GM12878 (cell line): ENCODE data around the gene CTSC. TPM values are rescaled to one million over a fixed set of nuclear protein-coding genes. Genes with fewer than 3 reads are reported as not detected.

Experiments used
- ATAC-seq: fragments of 200-7000 bp; cut with Tn5 transposase; 3 replicates; pipeline ENCODE4 v1.9.1; 2020; ENCODE audit warnings: mild to moderate bottlenecking, moderate library complexity
- BruUV-seq: library from RNA; stranded (reverse); fragments of 400-500 nt; replicated peaks from 2 replicates; lab custom pipeline; 2021; lab: Mats Ljungman, UMichigan
- CTCF ChIA-PET: fragments of 300-600 bp; sonication (Branson Sonifier 250); formaldehyde crosslinking; extraction: SDS; loops from one replicate; lab custom pipeline; 2021; ENCODE audit warnings: inconsistent platforms; lab: Yijun Ruan, JAX
- POLR2A ChIA-PET: fragments of 350-600 bp; formaldehyde crosslinking; extraction: SDS; loops from one replicate; lab custom pipeline; 2021; ENCODE audit warnings: inconsistent platforms; lab: Charles Lee
- RAD21 ChIA-PET: fragments of 300-600 bp; sonication (Branson Sonifier 250); formaldehyde crosslinking; loops from one replicate; lab custom pipeline; 2023; ENCODE audit warnings: antibody characterized with exemption; ENCODE audit not compliant: unreplicated experiment; lab: Charles Lee
- SMC1A ChIA-PET: fragments of 300-600 bp; sonication (Branson Sonifier 250); formaldehyde crosslinking; loops from one replicate; lab custom pipeline; 2023; ENCODE audit not compliant: unreplicated experiment, uncharacterized antibody; lab: Charles Lee
- DNase-seq: peaks from one replicate; pipeline ENCODE4 v3.0.0-alpha.2; 2011; ENCODE audit warnings: low read depth, low spot score
- FAIRE-seq: peaks from 3 replicates; lab custom pipeline; 2011; peaks lifted over from hg19 to GRCh38; lab: Jason Lieb, UNC
- H2AFZ ChIP-seq: 2 replicates; pipeline ENCODE4 v1.6.0; 2011; ENCODE audit warnings: low read depth, low read length, control low read depth; ENCODE audit not compliant: control insufficient read depth
- H3K27ac ChIP-seq: 2 replicates; pipeline ENCODE4 v1.5.1; 2011; ENCODE audit warnings: control low read depth; ENCODE audit not compliant: control insufficient read depth, insufficient read depth
- H3K27me3 ChIP-seq, 2 experiments: replicated peaks in 1 of 2; 2 replicates each; pipeline versions ENCODE4 v1.6.0 to v1.6.1; 2011; ENCODE audit warnings: low read length in 1 of 2; ENCODE audit not compliant: control insufficient read depth in 2 of 2, insufficient read depth in 2 of 2
- H3K36me3 ChIP-seq, 2 experiments: 2 replicates each; pipeline ENCODE4 v1.5.1; 2011; ENCODE audit warnings: low read length in 1 of 2; ENCODE audit not compliant: control insufficient read depth in 2 of 2, insufficient read depth in 2 of 2
- H3K4me1 ChIP-seq: 2 replicates; pipeline ENCODE4 v1.6.1; 2011; ENCODE audit warnings: mild to moderate bottlenecking, low read length, moderate library complexity, mixed read lengths; ENCODE audit not compliant: control insufficient read depth, insufficient read depth
- H3K4me2 ChIP-seq: 2 replicates; pipeline ENCODE4 v1.6.0; 2011; ENCODE audit warnings: control low read depth; ENCODE audit not compliant: control insufficient read depth, insufficient read depth
- H3K4me3 ChIP-seq: fragments of 200-600 bp; sonication (generic); 2 replicates; pipeline ENCODE4 v1.5.1; 2016
- H3K79me2 ChIP-seq: 2 replicates; pipeline ENCODE4 v1.6.0; 2011; ENCODE audit warnings: low read length; ENCODE audit not compliant: control insufficient read depth, insufficient read depth
- H3K9ac ChIP-seq: 2 replicates; pipeline ENCODE4 v1.8.0; 2011; ENCODE audit warnings: low read length, control low read depth, mixed read lengths; ENCODE audit not compliant: control insufficient read depth, insufficient read depth
- H3K9me3 ChIP-seq: replicated peaks from 3 replicates; pipeline ENCODE4 v1.5.1; 2011; ENCODE audit warnings: mild to moderate bottlenecking, low read length; ENCODE audit not compliant: control insufficient read depth, insufficient read depth
- H4K20me1 ChIP-seq: 2 replicates; pipeline ENCODE4 v1.6.0; 2011; ENCODE audit not compliant: control insufficient read depth, insufficient read depth
- EED ChIP-seq: sonication (generic); IDR thresholded peaks from 2 replicates; pipeline ENCODE4 v1.6.1; 2016; ENCODE audit warnings: antibody characterized with exemption, low read depth
- ESRRA ChIP-seq: IDR thresholded peaks from 2 replicates; pipeline ENCODE4 v1.6.1; 2012; ENCODE audit warnings: mild to moderate bottlenecking, low read length, improper control_type of control experiment
- HCFC1 ChIP-seq: fragments of 150-350 bp; IDR thresholded peaks from 2 replicates; pipeline ENCODE4 v1.6.1; 2014; ENCODE audit warnings: low read length
- MEF2B ChIP-seq: fragments of 450-650 bp; IDR thresholded peaks from 2 replicates; pipeline ENCODE4 v1.6.1; 2018; ENCODE audit warnings: mild to moderate bottlenecking, moderate library complexity; ENCODE audit not compliant: partially characterized antibody, poor library complexity, severe bottlenecking
- SREBF2 ChIP-seq: IDR thresholded peaks from 2 replicates; pipeline ENCODE4 v1.6.1; 2012; ENCODE audit warnings: mild to moderate bottlenecking, low read length
- SRF ChIP-seq, 2 experiments: IDR thresholded peaks; 2 replicates each; pipeline ENCODE4 v1.6.1; 2011; ENCODE audit warnings: low read depth in 2 of 2, low read length in 2 of 2, mild to moderate bottlenecking in 1 of 2, moderate library complexity in 1 of 2
- ZNF274 ChIP-seq: IDR thresholded peaks from one replicate; pipeline ENCODE4 v1.8.0; 2011; ENCODE audit not compliant: insufficient read length, insufficient read depth
- ZZZ3 ChIP-seq: IDR thresholded peaks from 2 replicates; pipeline ENCODE4 v1.6.1; 2011; ENCODE audit warnings: low read depth; ENCODE audit not compliant: control insufficient read depth, insufficient read length
- WGBS: methylation state at CpG from one replicate; pipeline ENCODE4 v1.1.6; 2016; ENCODE audit warnings: low lambda C conversion rate; ENCODE audit not compliant: insufficient replicate concordance, insufficient coverage; ENCODE audit errors: missing lambda C conversion rate; 5-methylcytosine and 5-hydroxymethylcytosine counted together
- in situ Hi-C: fragments of 300-500 bp; cut with MboI; formaldehyde crosslinking; loops from 9 replicates; pipeline ENCODE4 v1.14.3; 2018; ENCODE audit warnings: mixed read lengths
- intact Hi-C: fragments of 100-400 bp; cut with micrococcal nuclease; formaldehyde crosslinking; loops from one replicate; pipeline ENCODE4 v1.14.2; 2022; ENCODE audit not compliant: unreplicated experiment
- polyA plus RNA-seq, 11 experiments: library from polyadenylated mRNA; depleted of rRNA in 4 of 11; unstranded in 6 of 11; stranded (reverse) in 5 of 11; fragments of >200 nt; fragmentation: Nextera tagmentation in 4 of 11; fragmentation: Illumina TruSeq in 1 of 11; extraction: Ambion mirVana in 4 of 11; extraction: Trizol in 1 of 11; gene quantifications; 1 replicate in 1 of 11; 2 replicates in 10 of 11; pipeline versions ENCODE4 v1.2.1 to v1.2.3, GENCODE V29; 2011 to 2016; ENCODE audit warnings: inconsistent platforms in 2 of 11, missing spikeins in 2 of 11, low read depth in 1 of 11
- total RNA-seq, 4 experiments: library from RNA; depleted of rRNA in 3 of 4; stranded (reverse); fragments of >200 nt in 3 of 4; fragmentation: Illumina TruSeq in 1 of 4; extraction: Trizol in 1 of 4; gene quantifications; 2 replicates each; pipeline versions ENCODE4 v1.2.1 to v1.2.3, GENCODE V29; 2013 to 2021
- TF ChIP-seq, protein P1 (sequence below): fragments of 450-650 bp; IDR thresholded peaks from 2 replicates; pipeline ENCODE4 v1.6.1; 2016; ENCODE audit warnings: mild to moderate bottlenecking
- TF ChIP-seq, protein P2 (sequence below): fragments of 450-650 bp; IDR thresholded peaks from 2 replicates; pipeline ENCODE4 v1.6.1; 2016; ENCODE audit warnings: mild to moderate bottlenecking, moderate library complexity, borderline replicate concordance
- TF ChIP-seq, protein P3 (sequence below): IDR thresholded peaks from 2 replicates; pipeline ENCODE4 v1.6.1; 2012; ENCODE audit warnings: low read depth, low read length, improper control_type of control experiment

Gene CTSC
- total and polyA plus RNA-seq, 10 of the 15 experiments (the other 5 are each of a cell fraction or from before 2014, with no cell fraction given) = 289 to 1,123 (median 430) TPM

GRCh38 chr11:88357323-88358039 lies 19.9 kb upstream of the CTSC start (continued):
- peak; percentile 40 for TF ChIP-seq MEF2B
- TF ChIP-seq SRF (IDR thresholded peaks at IDR 0.05; ENCODE audit: low read depth in 2 of 2, low read length in 2 of 2) = no peak
- no peak for TF ChIP-seq ZNF274
- no peak for TF ChIP-seq ESRRA
- no peak for TF ChIP-seq SREBF2
- peak; percentile 49; the same call in 1 of the 2 replicates for TF ChIP-seq EED
- TF ChIP-seq ZZZ3 = no peak
- TF ChIP-seq, protein P1, sequence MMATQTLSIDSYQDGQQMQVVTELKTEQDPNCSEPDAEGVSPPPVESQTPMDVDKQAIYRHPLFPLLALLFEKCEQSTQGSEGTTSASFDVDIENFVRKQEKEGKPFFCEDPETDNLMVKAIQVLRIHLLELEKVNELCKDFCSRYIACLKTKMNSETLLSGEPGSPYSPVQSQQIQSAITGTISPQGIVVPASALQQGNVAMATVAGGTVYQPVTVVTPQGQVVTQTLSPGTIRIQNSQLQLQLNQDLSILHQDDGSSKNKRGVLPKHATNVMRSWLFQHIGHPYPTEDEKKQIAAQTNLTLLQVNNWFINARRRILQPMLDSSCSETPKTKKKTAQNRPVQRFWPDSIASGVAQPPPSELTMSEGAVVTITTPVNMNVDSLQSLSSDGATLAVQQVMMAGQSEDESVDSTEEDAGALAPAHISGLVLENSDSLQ = no peak

- Histone ChIP-seq H3K4me1 (peaks cover 53% of the 10 kb centered on the region), H4K20me1 (no peaks in the 10 kb centered on the region), H3K36me3 (no peaks in the 10 kb centered on the region), H3K9me3 (no peaks in the 10 kb centered on the region), H2AFZ (no peak overlapping the region), H3K4me3 (no peak overlapping the region), H3K9ac (peak overlapping the region; percentile 64), H3K27me3 (no peaks in the 10 kb centered on the region), H3K27ac (peak overlapping the region; percentile 83), H3K4me2 (peak overlapping the region; percentile 62), H3K79me2 (peaks cover 19% of the 10 kb centered on the region)
- no peak for TF ChIP-seq HCFC1
- TF ChIP-seq, protein P2, sequence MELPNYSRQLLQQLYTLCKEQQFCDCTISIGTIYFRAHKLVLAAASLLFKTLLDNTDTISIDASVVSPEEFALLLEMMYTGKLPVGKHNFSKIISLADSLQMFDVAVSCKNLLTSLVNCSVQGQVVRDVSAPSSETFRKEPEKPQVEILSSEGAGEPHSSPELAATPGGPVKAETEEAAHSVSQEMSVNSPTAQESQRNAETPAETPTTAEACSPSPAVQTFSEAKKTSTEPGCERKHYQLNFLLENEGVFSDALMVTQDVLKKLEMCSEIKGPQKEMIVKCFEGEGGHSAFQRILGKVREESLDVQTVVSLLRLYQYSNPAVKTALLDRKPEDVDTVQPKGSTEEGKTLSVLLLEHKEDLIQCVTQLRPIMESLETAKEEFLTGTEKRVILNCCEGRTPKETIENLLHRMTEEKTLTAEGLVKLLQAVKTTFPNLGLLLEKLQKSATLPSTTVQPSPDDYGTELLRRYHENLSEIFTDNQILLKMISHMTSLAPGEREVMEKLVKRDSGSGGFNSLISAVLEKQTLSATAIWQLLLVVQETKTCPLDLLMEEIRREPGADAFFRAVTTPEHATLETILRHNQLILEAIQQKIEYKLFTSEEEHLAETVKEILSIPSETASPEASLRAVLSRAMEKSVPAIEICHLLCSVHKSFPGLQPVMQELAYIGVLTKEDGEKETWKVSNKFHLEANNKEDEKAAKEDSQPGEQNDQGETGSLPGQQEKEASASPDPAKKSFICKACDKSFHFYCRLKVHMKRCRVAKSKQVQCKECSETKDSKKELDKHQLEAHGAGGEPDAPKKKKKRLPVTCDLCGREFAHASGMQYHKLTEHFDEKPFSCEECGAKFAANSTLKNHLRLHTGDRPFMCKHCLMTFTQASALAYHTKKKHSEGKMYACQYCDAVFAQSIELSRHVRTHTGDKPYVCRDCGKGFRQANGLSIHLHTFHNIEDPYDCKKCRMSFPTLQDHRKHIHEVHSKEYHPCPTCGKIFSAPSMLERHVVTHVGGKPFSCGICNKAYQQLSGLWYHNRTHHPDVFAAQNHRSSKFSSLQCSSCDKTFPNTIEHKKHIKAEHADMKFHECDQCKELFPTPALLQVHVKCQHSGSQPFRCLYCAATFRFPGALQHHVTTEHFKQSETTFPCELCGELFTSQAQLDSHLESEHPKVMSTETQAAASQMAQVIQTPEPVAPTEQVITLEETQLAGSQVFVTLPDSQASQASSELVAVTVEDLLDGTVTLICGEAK = 0 out of 2 replicates have a peak, but pooled peaks have one; percentile 2
- TF ChIP-seq, protein P3, sequence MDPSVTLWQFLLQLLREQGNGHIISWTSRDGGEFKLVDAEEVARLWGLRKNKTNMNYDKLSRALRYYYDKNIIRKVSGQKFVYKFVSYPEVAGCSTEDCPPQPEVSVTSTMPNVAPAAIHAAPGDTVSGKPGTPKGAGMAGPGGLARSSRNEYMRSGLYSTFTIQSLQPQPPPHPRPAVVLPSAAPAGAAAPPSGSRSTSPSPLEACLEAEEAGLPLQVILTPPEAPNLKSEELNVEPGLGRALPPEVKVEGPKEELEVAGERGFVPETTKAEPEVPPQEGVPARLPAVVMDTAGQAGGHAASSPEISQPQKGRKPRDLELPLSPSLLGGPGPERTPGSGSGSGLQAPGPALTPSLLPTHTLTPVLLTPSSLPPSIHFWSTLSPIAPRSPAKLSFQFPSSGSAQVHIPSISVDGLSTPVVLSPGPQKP = no peak
- RAD21 ChIA-PET = interaction anchor here (0.9 to 11.0 kb wide), 11 partner anchors 11 to 252 kb away, joined by 3 to 299 read pairs (median 5); partner anchors contain the start of gene CTSC
- FAIRE-seq (no peak), ATAC-seq (no peak), DNase-seq (no peak)
- POLR2A ChIA-PET = interaction anchor here (0.9 to 9.6 kb wide), 7 partner anchors 9 to 130 kb away, joined by 3 to 116 read pairs (median 11); partner anchors contain the start of gene CTSC
- intact Hi-C loops (loop anchor here (5.0 kb wide), 2 partner anchors 179 to 186 kb away; partner anchors contain the start of gene RAB38), in situ Hi-C loops (loop anchor here (5.0 kb wide), 1 partner anchor 49 kb away; no protein-coding TSS in a partner anchor)
- WGBS = 22% methylated on average over 2 of the region's 2 CpGs
- CTCF ChIA-PET = interaction anchor here (0.6 to 6.5 kb wide), 14 partner anchors 10 to 252 kb away, joined by 3 to 42 read pairs (median 5); partner anchors contain the start of gene CTSC
- BruUV-seq = no TSS peak
- SMC1A ChIA-PET = interaction anchor here (0.6 to 11.2 kb wide), 18 partner anchors 11 to 456 kb away, joined by 3 to 171 read pairs (median 7); partner anchors contain the start of gene CTSC
These were observed 18.4 kb upstream of the CTSC start for GRCh38 chr11:88355887-88356286.
